ENCODE measurements around the gene SLC10A2.

Gene SLC10A2

GRCh38 chr13:103055166-103055565 lies 11.1 kb downstream of the SLC10A2 start:
- no peak for DNase-seq (ENCODE audit: low read depth)
- no peak overlapping the region for H3K4me3 ChIP-seq (ENCODE audit: low read length)
- TF ChIP-seq, protein P1, sequence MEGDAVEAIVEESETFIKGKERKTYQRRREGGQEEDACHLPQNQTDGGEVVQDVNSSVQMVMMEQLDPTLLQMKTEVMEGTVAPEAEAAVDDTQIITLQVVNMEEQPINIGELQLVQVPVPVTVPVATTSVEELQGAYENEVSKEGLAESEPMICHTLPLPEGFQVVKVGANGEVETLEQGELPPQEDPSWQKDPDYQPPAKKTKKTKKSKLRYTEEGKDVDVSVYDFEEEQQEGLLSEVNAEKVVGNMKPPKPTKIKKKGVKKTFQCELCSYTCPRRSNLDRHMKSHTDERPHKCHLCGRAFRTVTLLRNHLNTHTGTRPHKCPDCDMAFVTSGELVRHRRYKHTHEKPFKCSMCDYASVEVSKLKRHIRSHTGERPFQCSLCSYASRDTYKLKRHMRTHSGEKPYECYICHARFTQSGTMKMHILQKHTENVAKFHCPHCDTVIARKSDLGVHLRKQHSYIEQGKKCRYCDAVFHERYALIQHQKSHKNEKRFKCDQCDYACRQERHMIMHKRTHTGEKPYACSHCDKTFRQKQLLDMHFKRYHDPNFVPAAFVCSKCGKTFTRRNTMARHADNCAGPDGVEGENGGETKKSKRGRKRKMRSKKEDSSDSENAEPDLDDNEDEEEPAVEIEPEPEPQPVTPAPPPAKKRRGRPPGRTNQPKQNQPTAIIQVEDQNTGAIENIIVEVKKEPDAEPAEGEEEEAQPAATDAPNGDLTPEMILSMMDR (conservative IDR thresholded peaks at IDR 0.05; ENCODE audit: low read length) = no peak

DNA sequence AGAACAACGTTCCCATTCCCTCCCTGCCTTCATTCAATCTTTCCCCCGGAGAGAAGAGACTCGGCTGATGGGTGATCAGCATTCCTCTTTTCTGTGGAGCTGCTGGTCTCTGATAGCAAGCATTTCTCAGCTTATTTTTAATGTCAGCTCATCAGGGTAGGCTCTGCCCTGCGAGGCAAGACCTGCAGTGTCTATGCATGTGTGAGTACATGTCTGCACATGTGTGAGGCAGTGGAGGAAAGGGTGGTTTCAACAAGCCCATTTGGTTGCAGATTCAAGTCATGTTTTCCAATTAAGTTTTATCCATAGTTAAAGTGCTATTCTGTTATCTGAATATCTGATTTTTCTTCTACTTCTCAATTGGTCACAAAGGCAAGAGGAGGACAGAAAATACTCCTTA lies 19.5 kb downstream of the SLC10A2 start:
- DNase-seq (ENCODE audit: low read depth) = no peak
- H3K4me3 ChIP-seq (ENCODE audit: low read length) = no peak overlapping the region
- TF ChIP-seq, protein P1 (conservative IDR thresholded peaks at IDR 0.05; ENCODE audit: low read length) = no peak

DNA sequence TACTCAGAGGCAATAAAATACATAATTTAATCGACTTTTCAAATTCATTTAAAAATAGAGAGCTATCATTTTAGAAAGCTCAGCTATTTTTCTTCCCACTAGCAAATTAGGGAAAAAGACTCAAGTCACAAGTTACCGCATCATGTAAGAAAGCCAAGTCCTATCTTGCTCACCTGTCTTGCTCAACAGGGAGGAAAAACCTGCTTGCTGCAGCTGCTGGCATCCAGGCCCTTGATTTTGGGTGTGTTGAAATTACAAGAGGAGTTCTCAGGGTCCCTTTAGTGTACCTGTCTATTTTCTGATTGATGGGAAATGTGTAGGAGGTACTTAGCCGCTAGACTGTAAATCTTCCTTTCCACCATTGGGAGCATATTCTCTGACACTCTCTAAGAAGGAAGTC lies 22.2 kb downstream of the SLC10A2 start:
- DNase-seq (ENCODE audit: low read depth) = no peak
- H3K4me3 ChIP-seq (ENCODE audit: low read length) = no peak overlapping the region
- TF ChIP-seq, protein P1 (conservative IDR thresholded peaks at IDR 0.05; ENCODE audit: low read length) = no peak

DNA sequence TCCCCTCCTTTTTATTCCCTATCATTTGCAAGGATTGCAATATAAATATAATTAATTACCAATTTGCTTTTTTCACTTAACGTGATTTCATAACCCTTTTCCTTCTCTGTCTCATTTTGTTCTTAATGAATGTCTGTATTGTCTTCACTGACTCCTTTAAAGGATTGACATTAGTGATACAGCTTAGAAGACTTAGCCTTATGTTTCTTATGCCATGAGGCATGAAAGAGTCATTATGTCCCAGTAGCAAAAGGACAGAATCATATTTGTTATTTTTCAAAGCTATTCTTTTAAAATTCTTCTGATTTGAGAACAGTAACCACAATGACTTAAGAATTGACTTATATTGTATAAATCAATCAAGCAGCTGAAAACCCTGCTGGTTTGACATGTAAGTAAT lies 26.2 kb downstream of the SLC10A2 start:
- no peak overlapping the region for H3K4me3 ChIP-seq (ENCODE audit: low read length)
- no peak for DNase-seq (ENCODE audit: low read depth)
- TF ChIP-seq, protein P1 (conservative IDR thresholded peaks at IDR 0.05; ENCODE audit: low read length) = no peak

DNA sequence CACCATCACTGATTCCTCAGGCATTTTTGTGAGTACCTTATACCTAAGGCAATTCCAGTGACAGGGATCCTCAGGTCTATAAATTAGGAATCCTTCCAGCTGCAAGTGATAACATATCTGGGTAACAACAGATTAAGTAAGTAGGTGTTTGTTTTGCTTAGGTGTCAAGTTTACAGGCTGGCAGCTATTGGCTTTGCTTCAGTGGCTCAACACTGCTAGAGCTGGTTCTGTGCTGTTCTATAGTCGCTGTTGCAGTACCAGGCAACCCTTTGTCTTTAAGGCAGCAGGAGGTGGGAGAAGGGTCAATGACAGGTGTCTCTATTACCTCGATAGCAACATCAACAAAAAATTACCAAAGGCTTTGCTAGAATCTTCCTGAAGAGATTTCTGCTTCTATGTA lies 27.0 kb downstream of the SLC10A2 start:
- TF ChIP-seq, protein P1 (conservative IDR thresholded peaks at IDR 0.05; ENCODE audit: low read length) = no peak
- no peak for DNase-seq (ENCODE audit: low read depth)
- no peak overlapping the region for H3K4me3 ChIP-seq (ENCODE audit: low read length)

- no peak overlapping the region for H3K4me3 ChIP-seq (ENCODE audit: low read length)
- TF ChIP-seq, protein P1 (conservative IDR thresholded peaks at IDR 0.05; ENCODE audit: low read length) = no peak
- DNase-seq (ENCODE audit: low read depth) = no peak
Observed at GRCh38 chr13:103036268-103036667, 29.9 kb downstream of the SLC10A2 start.

- TF ChIP-seq, protein P1 (conservative IDR thresholded peaks at IDR 0.05; ENCODE audit: low read length) = no peak
- no peak overlapping the region for H3K4me3 ChIP-seq (ENCODE audit: low read length)
- DNase-seq (ENCODE audit: low read depth) = no peak
Observed at GRCh38 chr13:103033999-103034398, 32.2 kb downstream of the SLC10A2 start.

Measured in AG10803 (cell line).